Measurements from ENCODE around the gene CREG1.

Gene CREG1

DNA sequence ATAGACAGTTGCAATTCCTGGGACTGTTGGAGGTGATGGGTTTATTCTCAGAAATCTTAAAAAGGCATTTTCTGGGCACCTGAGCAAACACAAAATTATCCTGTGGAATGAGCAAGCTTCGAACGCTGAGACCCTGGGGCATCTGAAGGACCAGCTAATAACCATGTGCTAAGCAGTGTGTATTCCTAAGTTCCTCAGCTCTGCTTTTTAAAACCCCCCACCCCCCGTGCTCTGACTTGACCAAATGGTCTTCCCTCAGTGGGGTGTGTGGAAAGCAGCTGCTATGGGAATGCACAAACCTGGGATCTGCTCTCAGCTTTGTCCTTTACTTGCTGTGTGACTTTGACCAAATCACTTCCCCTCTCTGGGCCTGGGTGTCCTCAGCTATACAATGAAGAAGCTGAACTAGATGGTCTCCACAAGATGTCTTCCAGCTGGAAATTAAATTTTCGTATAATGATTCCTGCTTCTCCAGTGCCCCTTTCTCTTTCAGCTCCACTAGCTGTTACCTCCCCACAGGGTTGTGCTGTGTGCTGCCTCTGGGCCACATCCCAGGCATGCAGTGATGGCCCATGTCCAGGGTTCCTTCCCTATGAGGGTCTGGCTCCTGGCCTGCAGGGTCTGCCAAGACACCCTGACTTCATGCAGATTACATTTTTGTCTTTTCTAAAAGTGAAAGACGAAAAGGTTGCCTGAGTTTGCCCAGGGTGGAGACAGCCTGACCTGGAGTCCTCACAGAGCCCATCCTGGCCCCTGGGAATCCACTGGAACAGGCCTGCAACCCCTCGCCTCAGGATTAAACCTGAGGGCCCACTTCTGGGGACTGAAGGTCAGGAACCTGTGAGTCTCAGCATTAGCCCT is 20.4 kb downstream of the CREG1 start:
- DNase-seq (ENCODE audit: low read depth, low spot score): no peak
- TF ChIP-seq, protein P1, sequence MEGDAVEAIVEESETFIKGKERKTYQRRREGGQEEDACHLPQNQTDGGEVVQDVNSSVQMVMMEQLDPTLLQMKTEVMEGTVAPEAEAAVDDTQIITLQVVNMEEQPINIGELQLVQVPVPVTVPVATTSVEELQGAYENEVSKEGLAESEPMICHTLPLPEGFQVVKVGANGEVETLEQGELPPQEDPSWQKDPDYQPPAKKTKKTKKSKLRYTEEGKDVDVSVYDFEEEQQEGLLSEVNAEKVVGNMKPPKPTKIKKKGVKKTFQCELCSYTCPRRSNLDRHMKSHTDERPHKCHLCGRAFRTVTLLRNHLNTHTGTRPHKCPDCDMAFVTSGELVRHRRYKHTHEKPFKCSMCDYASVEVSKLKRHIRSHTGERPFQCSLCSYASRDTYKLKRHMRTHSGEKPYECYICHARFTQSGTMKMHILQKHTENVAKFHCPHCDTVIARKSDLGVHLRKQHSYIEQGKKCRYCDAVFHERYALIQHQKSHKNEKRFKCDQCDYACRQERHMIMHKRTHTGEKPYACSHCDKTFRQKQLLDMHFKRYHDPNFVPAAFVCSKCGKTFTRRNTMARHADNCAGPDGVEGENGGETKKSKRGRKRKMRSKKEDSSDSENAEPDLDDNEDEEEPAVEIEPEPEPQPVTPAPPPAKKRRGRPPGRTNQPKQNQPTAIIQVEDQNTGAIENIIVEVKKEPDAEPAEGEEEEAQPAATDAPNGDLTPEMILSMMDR (IDR thresholded peaks at IDR 0.05; ENCODE audit: low read depth, low read length): no peak
- in situ Hi-C loops (cut with HindIII; ENCODE audit: low sequenced_read_pairs): no loop called here
- H3K4me3 ChIP-seq (ENCODE audit: low read depth, low read length): no peak overlapping the region

DNA sequence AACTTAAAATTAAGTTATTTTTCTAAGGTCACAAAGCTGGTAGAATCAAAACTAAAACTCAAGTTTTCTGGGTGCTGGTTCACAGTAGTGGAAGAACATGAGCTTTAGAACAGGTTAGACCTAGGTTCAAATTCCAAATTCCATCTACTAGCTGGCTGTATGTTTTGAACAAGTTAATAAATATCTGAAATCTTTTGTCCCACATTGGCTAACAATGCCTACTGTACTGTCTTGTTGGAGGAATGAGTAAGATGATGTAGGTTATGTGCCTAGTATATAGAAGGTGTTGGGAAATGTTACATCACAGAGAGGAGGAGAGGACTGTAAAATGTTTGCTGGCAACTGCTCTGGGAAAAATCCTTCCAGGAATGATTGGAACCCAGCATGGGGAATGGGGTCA is 21.2 kb downstream of the CREG1 start:
- in situ Hi-C loops (cut with HindIII; ENCODE audit: low sequenced_read_pairs): no loop called here
- TF ChIP-seq, protein P1 (IDR thresholded peaks at IDR 0.05; ENCODE audit: low read depth, low read length): no peak
- no peak overlapping the region for H3K4me3 ChIP-seq (ENCODE audit: low read depth, low read length)
- DNase-seq (ENCODE audit: low read depth, low spot score): no peak

- DNase-seq (ENCODE audit: low read depth, low spot score): no peak
- TF ChIP-seq, protein P1 (IDR thresholded peaks at IDR 0.05; ENCODE audit: low read depth, low read length): no peak
- no peak overlapping the region for H3K4me3 ChIP-seq (ENCODE audit: low read depth, low read length)
- in situ Hi-C loops (cut with HindIII; ENCODE audit: low sequenced_read_pairs): no loop called here
Observed at GRCh38 chr1:167529829-167530474, 23.6 kb downstream of the CREG1 start.

GRCh38 chr1:167528057-167528728 is 25.4 kb downstream of the CREG1 start:
- in situ Hi-C loops (cut with HindIII; ENCODE audit: low sequenced_read_pairs): no loop called here
- no peak for DNase-seq (ENCODE audit: low read depth, low spot score)
- TF ChIP-seq, protein P1 (IDR thresholded peaks at IDR 0.05; ENCODE audit: low read depth, low read length): no peak
- H3K4me3 ChIP-seq (ENCODE audit: low read depth, low read length): no peak overlapping the region

DNA sequence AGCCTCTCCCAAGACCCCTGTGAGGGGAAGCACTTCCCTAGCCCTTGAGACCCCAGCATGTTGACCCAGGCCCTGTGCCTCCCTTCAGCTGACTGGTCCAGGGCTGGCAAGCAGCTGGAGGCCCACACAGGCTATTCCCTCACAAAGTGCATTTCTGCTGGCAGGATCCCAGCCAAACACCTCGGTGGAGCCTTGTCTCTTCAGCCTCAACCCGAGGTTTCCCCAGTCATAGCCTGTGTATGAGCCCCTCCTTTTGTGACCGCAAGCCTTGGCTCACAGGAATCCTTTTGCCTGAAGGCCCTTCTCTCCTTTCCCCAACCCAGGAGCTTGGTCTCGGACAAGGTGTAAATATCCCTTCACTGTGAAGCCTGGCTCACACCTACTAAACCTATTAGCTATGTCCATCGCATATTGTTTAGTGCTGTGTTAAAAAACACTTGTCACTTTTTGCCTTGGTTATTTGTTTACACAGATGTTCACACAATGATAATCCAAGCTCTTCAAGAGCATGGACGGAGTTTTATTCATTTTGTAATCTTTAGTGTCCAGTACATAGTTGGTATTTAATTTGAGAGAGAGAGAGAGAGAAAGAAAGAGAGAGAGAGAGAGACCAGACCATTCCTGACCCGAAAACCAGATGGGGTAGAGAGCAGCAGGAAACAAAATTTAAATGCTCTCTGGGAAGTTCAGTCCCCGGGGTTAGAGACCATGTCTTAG is 26.7 kb downstream of the CREG1 start:
- TF ChIP-seq, protein P1 (IDR thresholded peaks at IDR 0.05; ENCODE audit: low read depth, low read length): no peak
- no peak for DNase-seq (ENCODE audit: low read depth, low spot score)
- H3K4me3 ChIP-seq (ENCODE audit: low read depth, low read length): no peak overlapping the region
- in situ Hi-C loops (cut with HindIII; ENCODE audit: low sequenced_read_pairs): no loop called here

- H3K4me3 ChIP-seq (ENCODE audit: low read depth, low read length): no peak overlapping the region
- in situ Hi-C loops (cut with HindIII; ENCODE audit: low sequenced_read_pairs): no loop called here
- TF ChIP-seq, protein P1 (IDR thresholded peaks at IDR 0.05; ENCODE audit: low read depth, low read length): no peak
- DNase-seq (ENCODE audit: low read depth, low spot score): no peak
Observed at GRCh38 chr1:167524651-167525050, 28.9 kb downstream of the CREG1 start.

Data from astrocyte of the spinal cord (primary cell).